Activated effector memory CD4-positive, alpha-beta T cell treated with anti-CD3 and anti-CD28 coated beads, Interleukin-2, amount 50 U/mL, for 16 hours (primary cell): Measurements from ENCODE around the gene FBXL12.
"Not testable (repeated sequence)": the region's sequence is repeated elsewhere in the genome, so short reads cannot be mapped to it uniquely, and the experiment has no call there.

Experiments used
- DNase-seq: peaks from one replicate; pipeline ENCODE4 v3.0.0-alpha.2; 2020

The FBXL12 gene

DNA sequence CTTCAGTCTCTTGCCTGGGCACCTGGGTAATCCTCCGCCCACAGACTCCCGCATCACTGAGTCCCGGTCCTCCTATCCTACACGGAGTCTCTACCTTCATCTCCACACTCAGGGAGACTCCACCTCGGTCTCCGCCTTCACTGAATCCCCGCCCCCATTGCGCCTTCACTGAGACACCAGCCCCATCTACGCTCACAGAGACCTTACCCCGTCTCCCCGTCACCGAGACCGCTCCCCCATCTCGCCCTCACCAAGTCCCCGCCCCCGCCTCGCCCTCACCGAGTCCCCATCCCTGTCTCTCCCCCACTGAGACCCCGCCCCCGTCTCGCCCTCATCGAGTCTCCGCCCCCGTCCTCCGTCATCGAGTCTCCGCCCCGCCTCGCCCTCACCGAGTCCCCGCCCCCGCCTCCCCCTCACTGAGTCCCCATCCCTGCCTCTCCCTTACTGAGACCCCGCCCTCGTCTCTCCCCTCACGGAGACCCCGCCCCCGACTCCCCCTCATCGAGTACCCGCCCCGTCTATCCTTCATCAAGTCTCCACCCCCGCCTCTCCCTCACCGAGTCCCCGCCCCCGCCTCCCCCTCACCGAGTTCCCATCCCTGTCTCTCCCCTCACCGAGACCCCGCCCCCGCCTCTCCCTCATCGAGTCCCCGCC, 27.2 kb downstream of the FBXL12 start:
- peak; percentile 96 for DNase-seq

DNA sequence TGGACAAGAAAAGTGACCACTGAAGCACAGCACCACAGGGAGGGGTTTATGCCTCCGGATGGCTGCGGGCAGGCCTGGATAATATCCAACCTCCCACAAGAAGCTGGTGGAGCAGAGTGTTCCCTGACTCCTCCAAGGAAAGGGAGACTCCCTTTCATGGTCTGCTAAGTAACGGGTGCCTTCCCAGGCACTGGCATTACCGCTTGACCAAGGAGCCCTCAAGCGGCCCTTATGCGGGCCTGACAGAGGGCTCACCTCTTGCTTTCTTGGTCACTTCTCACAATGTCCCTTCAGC, 27.9 kb downstream of the FBXL12 start:
- DNase-seq: not testable (repeated sequence)

DNA sequence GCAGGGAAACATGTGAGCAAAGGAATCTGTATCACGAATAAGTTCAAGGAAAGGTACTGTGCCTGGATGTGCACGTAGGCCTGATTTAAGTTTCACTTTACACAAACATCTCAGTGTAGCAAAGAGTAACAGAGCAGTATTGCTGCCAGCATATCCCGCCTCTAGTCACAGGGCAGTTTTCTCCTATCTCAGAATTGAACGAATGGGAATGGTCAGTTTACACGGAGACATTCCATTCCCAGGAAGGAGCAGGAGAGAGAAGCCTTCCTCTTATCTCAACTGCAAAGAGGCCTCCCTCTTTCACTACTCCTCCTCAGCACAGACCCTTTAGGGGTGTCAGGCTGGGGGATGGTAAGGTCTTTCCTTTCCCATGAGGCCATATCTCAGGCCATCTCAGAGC, 29.3 kb downstream of the FBXL12 start:
- not testable (repeated sequence) for DNase-seq

DNA sequence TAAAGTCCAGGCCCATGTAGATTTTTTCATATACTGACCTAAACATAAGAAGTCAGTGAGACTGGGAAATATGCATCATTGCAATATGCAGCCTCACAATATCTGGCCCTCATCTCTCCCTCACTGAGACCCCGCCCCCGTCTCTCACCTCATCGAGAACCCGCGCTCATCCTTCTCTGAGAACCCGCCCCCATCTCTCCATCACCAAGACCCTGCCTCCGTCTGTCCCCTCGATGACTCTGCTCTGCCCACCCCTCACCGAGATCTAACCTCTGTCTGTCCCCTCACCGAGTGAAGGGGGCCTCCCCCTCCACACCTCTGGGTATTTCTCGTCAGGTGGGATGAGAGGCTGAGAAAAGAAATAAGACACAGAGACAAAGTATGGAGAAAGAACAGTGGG, 29.8 kb downstream of the FBXL12 start:
- DNase-seq: no peak

DNA sequence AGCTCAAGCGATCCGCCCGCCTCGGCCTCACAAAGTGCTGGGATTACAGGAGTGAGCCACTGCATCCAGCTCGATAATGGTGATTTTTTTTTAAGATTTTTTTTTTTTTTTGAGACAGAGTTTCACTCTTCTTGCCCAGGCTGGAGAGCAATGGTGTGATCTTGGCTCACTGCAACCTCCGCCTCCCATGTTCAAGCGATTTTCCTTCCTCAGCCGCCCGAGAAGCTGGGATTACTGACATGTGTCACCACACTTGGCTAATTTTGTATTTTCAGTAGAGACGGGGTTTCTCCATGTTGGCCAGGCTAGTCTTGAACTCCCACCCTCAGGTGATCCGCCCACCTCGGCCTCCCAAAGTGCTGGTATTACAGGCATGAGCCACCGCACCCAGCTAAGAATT, 30.3 kb downstream of the FBXL12 start:
- DNase-seq: not testable (repeated sequence)

DNA sequence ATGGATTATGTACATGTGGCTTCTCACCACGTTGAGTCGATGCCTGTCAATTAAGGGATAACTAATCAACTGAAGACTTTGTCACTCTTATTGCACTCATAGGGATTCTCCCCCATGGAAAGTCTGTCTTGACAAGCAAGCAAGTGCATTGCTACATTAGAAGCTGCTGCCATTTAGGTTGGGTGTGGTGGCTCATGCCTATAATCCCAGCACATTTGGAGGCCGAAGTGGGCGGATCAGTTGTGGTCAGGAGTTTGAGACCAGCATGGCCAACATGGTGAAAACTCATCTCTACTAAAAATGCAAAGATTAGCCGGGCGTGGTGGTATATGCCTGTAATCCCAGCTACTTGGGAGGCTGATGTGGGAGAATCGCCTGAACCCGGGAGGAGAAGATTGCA, 32.1 kb downstream of the FBXL12 start:
- DNase-seq: no peak

DNA sequence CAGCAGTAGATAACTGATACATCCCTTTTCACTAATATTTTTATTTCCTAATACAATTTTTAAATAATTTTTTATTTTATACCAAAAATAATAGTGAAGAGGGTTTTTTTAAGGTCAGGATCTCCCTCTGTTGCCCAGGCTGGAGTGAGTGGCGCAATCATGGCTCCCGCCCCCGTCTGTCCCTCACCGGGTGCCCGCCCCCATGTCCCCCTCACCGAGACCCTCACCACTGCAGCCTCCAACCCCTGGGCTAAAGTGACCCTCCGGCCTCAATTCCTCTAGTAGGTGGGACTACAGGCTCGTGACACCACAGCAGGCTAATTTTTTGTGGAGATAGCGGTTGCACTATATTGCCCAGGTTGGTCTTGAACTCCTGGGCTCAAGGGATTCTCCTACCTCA, 32.5 kb downstream of the FBXL12 start:
- no peak for DNase-seq

DNA sequence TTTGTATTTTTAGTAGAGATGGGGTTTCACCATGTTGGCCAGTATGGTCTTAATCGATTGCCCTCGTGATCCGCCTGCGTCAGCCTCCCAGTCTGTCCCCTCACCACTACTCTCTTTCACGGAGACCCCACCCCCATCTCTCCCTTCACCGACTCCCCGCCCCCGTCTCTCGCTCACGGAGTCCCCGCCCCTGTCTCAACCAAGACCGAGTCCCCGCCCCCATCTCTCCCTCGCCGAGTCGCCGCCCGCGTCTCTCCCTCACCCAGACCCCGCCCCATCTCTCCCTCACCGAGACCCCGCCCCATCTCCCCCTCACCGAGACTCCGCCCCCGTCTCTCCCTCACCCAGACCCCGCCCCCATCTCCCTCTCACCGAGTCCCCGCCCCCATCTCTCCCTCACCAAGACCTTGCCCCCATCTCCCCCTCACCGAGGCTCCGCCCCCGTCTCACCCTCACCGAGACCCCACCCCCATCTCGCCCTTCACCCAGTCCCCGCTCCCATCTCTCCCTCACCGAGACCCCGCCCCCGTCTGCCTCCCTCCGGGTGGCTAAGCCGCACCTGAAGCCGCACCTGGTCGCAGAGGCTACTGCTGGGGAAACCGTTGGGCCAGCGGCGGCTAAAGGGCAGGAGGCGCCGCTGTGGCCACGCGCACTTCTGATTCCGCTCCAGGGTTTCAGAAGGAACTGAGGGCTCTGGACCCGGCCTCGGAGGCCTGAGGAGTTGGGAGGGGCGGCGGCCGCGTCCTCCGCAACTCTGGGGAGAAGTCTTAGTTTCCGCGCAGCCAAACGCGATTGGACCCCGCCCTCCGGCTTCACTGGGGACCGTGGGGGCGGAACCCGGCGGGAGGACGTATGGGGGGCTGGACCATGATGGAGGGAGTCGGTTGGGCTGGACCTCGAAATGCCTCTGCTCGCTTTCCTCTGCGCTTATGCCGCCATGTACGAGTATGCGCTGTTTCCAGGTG, 33.2 kb downstream of the FBXL12 start:
- peak; percentile 97 for DNase-seq

DNA sequence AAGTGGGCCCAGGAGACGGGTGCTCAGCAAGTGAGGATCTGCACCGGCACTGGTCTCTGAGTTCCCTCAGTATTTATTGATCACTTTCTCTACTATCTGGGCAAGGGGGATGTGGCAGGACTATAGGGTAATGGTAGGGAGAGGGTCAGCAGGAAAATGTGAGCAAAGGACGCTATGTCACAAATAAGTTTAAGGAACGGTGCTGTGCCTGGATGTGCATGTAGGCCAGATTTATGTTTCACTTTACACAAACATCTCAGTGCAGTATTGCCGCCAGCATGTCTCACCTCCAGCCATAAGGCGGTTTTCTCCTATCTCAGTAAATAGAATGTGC, 34.7 kb downstream of the FBXL12 start:
- DNase-seq: not testable (repeated sequence)

DNA sequence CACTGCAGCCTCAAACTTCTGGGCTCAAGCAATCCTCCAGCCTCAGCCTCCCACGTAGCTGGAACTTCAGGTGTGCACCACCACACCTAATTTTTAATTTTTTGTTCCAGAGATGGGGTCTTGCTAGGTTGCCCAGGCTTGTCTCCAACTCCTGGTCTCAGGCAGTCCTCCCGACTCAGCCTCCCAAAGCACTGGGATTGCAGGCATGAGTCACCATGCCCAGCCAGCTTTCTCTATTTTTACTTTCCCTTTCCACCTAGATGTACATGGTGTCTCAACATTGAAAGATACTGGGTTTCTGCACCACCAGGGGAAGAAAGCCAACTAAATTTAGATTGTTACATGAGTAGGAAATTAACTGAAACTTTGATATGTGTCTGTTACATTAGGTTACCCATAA, 36.5 kb downstream of the FBXL12 start:
- DNase-seq: no peak

DNA sequence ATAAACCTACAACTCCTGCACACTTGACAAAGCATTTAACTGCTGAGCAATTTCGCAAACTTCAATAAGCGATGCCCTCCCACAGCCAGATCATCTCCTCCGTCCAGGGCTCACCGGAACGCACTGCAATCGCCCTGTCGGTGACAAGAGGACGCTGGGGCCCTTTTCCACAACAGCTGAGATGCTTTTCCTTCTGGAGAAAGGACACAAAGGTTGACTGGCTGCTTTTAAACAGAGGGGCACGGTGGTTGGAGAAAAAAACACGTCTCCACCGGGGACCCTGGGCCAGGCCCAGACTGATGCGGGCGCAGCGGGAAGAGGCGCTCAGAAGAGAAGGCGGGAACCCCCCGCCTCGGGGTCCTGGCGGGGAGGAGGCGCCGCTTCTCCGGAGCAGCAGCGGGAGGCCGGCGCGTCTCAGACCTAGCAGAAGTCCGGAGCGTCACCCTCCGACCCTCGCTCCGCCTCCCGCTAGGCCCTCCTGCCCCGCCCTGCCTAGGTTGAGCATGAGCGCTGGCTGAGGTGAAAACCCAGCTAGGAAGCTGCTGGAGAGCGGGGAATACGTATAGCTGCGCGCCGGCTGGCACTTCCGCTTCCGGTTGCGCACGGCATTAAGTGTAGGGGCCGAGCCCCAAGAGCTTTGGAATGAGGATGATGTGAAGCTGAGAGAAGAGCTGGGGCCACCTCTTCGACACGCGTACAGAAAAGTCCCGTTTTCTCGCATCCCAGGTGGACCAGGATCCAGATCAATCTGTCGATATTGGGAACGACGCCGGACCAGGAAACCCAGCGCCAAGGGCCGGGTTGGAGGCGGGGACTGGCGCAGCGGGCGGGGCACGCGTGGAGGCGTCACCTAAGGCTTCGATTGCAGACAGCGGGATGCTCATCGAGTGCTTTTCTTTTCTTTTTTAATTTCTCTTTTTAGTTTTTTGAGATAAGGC, 50.4 kb downstream of the FBXL12 start, which contains the start of gene ZNF846:
ZNF846 (minus strand) TSS at position 564 of the 938 bp plus-strand sequence. CDS start 3,788 bp downstream, outside the sequence.
- DNase-seq: peak; percentile 97
